Measurements from ENCODE around the gene MAT1A. TPM values are rescaled to one million over a fixed set of nuclear protein-coding genes. Genes with fewer than 3 reads are reported as not detected.
A peak's percentile ranks its signal among the peaks of the same experiment; 100 is the strongest.

The MAT1A gene
- total RNA-seq, 1 donor from 2014 or later, result 0.69 TPM

GRCh38 chr10:80268938-80269588 lies 20.4 kb downstream of the MAT1A start:
- no peak for DNase-seq
- intact Hi-C loops (cut with DNase I), result no loop called here
- ATAC-seq, result no peak
- H3K4me1 ChIP-seq, result no peaks in the 10 kb centered on the region
- H3K27ac ChIP-seq, result no peak overlapping the region
- no peak overlapping the region for H3K4me3 ChIP-seq
- no peak for TF ChIP-seq CTCF (IDR thresholded peaks at IDR 0.05)
- no peaks in the 10 kb centered on the region for H3K27me3 ChIP-seq
- H3K36me3 ChIP-seq, result no peaks in the 10 kb centered on the region
- H3K9me3 ChIP-seq, result no peaks in the 10 kb centered on the region

GRCh38 chr10:80268266-80268665 lies 21.2 kb downstream of the MAT1A start:
- Histone ChIP-seq H3K4me1 (no peaks in the 10 kb centered on the region), H3K36me3 (no peaks in the 10 kb centered on the region), H3K27ac (no peak overlapping the region), H3K9me3 (no peaks in the 10 kb centered on the region), H3K4me3 (no peak overlapping the region), H3K27me3 (no peaks in the 10 kb centered on the region)
- DNase-seq (no peak), ATAC-seq (no peak)
- no peak for TF ChIP-seq CTCF (IDR thresholded peaks at IDR 0.05)
- intact Hi-C loops (cut with DNase I), result no loop called here

- no peak for DNase-seq
Measured at GRCh38 chr10:80266513-80266863, 23.0 kb downstream of the MAT1A start.

GRCh38 chr10:80265740-80266512 lies 23.5 kb downstream of the MAT1A start:
- Histone ChIP-seq H3K4me3 (no peak overlapping the region), H3K9me3 (no peaks in the 10 kb centered on the region), H3K27ac (no peak overlapping the region), H3K27me3 (no peaks in the 10 kb centered on the region), H3K4me1 (no peaks in the 10 kb centered on the region), H3K36me3 (no peaks in the 10 kb centered on the region)
- intact Hi-C loops (cut with DNase I), result no loop called here
- no peak for TF ChIP-seq CTCF (IDR thresholded peaks at IDR 0.05)
- ATAC-seq, result peak; percentile 22
- DNase-seq, result no peak

More at GRCh38 chr10:80266513-80266863, 23.0 kb downstream of the MAT1A start:
- H3K36me3 ChIP-seq, result no peaks in the 10 kb centered on the region
- no peak overlapping the region for H3K27ac ChIP-seq
- no peak for TF ChIP-seq CTCF (IDR thresholded peaks at IDR 0.05)
- intact Hi-C loops (cut with DNase I), result no loop called here
- no peak for ATAC-seq
- H3K27me3 ChIP-seq, result no peaks in the 10 kb centered on the region
- H3K4me3 ChIP-seq, result no peak overlapping the region
- H3K4me1 ChIP-seq, result no peaks in the 10 kb centered on the region
- H3K9me3 ChIP-seq, result no peaks in the 10 kb centered on the region

- H3K36me3 ChIP-seq, result no peaks in the 10 kb centered on the region
- H3K27me3 ChIP-seq, result no peaks in the 10 kb centered on the region
- H3K9me3 ChIP-seq, result no peaks in the 10 kb centered on the region
- no peak for TF ChIP-seq CTCF (IDR thresholded peaks at IDR 0.05)
- H3K4me3 ChIP-seq, result no peak overlapping the region
- no peak for DNase-seq
- H3K27ac ChIP-seq, result no peak overlapping the region
- intact Hi-C loops (cut with DNase I), result no loop called here
- no peaks in the 10 kb centered on the region for H3K4me1 ChIP-seq
- no peak for ATAC-seq
Measured at GRCh38 chr10:80264081-80265056, 25.1 kb downstream of the MAT1A start.
